WI38 (cell line): ENCODE results near the gene ARID1B.

Experiments
- H3K4me3 ChIP-seq: 2 replicates; pipeline ENCODE4 v1.5.1; 2011; ENCODE audit warnings: low read depth, mild to moderate bottlenecking, control low read depth, low read length
- CTCF ChIP-seq: IDR thresholded peaks from 2 replicates; pipeline ENCODE4 v1.5.1; 2012; ENCODE audit warnings: low read depth, mild to moderate bottlenecking, control low read depth, low read length

ARID1B gene

GRCh38 chr6:157098999-157099398 lies 321.8 kb downstream of the ARID1B start:
- H3K4me3 ChIP-seq = no peak overlapping the region
- no peak for TF ChIP-seq CTCF

GRCh38 chr6:157099912-157100593 lies 322.9 kb downstream of the ARID1B start:
- no peak for TF ChIP-seq CTCF
- no peak overlapping the region for H3K4me3 ChIP-seq

- H3K4me3 ChIP-seq = no peak overlapping the region
- TF ChIP-seq CTCF = no peak
These were observed 324.0 kb downstream of the ARID1B start for GRCh38 chr6:157101166-157101565.

GRCh38 chr6:157104803-157105202 lies 327.6 kb downstream of the ARID1B start:
- TF ChIP-seq CTCF = no peak
- H3K4me3 ChIP-seq = no peak overlapping the region

GRCh38 chr6:157106487-157106886 lies 329.3 kb downstream of the ARID1B start:
- TF ChIP-seq CTCF = no peak
- no peak overlapping the region for H3K4me3 ChIP-seq

GRCh38 chr6:157107571-157107914 lies 330.4 kb downstream of the ARID1B start:
- H3K4me3 ChIP-seq = 0 out of 2 replicates have a peak overlapping the region, but pooled peaks have one; percentile 15
- TF ChIP-seq CTCF = no peak

- TF ChIP-seq CTCF = no peak
- peak overlapping the region; percentile 38 for H3K4me3 ChIP-seq
These were observed 330.9 kb downstream of the ARID1B start for GRCh38 chr6:157107915-157108651.
